WTC11 (cell line): ENCODE results near the gene KCNH3. TPM values are rescaled to one million over a fixed set of nuclear protein-coding genes. Genes with fewer than 3 reads are reported as not detected.

ENCODE experiments used
- ATAC-seq: fragments of 200-7000 bp; cut with Tn5 transposase; 2 replicates; pipeline ENCODE4 v1.10.0; 2021; ENCODE audit warnings: mild to moderate bottlenecking, moderate library complexity
- CTCF ChIA-PET: fragments of 300-600 bp; sonication (Branson Sonifier 250); formaldehyde crosslinking; loops from one replicate; lab custom pipeline; 2021; ENCODE audit warnings: antibody characterized with exemption; lab: Charles Lee
- POLR2A ChIA-PET: fragments of 350-600 bp; sonication (Branson Sonifier 250); formaldehyde crosslinking; loops from one replicate; lab custom pipeline; 2021; ENCODE audit warnings: antibody characterized with exemption; lab: Charles Lee
- DNase-seq: peaks from one replicate; pipeline ENCODE4 v3.0.0; 2021; ENCODE audit warnings: low spot score
- H3K27ac Mint-ChIP-seq: 2 replicates; pipeline ENCODE4 v1.8.0; 2021; ENCODE audit warnings: mixed read lengths
- H3K27me3 Mint-ChIP-seq: 2 replicates; pipeline ENCODE4 v1.8.0; 2021; ENCODE audit warnings: low read depth, mild to moderate bottlenecking, moderate library complexity, mixed read lengths
- H3K36me3 Mint-ChIP-seq: 2 replicates; pipeline ENCODE4 v1.8.0; 2021; ENCODE audit warnings: mixed read lengths
- H3K4me1 Mint-ChIP-seq: 2 replicates; pipeline ENCODE4 v1.8.0; 2022; ENCODE audit warnings: mixed read lengths
- H3K4me3 Mint-ChIP-seq: 2 replicates; pipeline ENCODE4 v1.8.0; 2021; ENCODE audit warnings: mild to moderate bottlenecking, moderate library complexity, mixed read lengths
- H3K9me3 Mint-ChIP-seq: 2 replicates; pipeline ENCODE4 v1.8.0; 2021; ENCODE audit warnings: mixed read lengths
- FOXP1 ChIP-seq: sonication (generic); formaldehyde crosslinking; IDR thresholded peaks from 2 replicates; pipeline ENCODE4 v1.8.0; 2022; ENCODE audit warnings: missing genetic modification reagents, mild to moderate bottlenecking, moderate library complexity, borderline replicate concordance
- GTF2I ChIP-seq: fragments of 250-450 bp; sonication (Bioruptor Pico); conservative IDR thresholded peaks from 2 replicates; pipeline ENCODE4 v1.4.0; 2021; ENCODE audit warnings: mild to moderate bottlenecking
- NFATC4 ChIP-seq: fragments of 250-450 bp; sonication (Bioruptor Pico); IDR thresholded peaks from 2 replicates; pipeline ENCODE4 v1.9.0; 2021; ENCODE audit warnings: mild to moderate bottlenecking
- NFYB ChIP-seq: sonication (generic); formaldehyde crosslinking; conservative IDR thresholded peaks from 2 replicates; pipeline ENCODE4 v1.8.0; 2022; ENCODE audit warnings: low read depth, missing genetic modification reagents
- PREB ChIP-seq: sonication (generic); formaldehyde crosslinking; IDR thresholded peaks from 2 replicates; pipeline ENCODE4 v1.8.1; 2022; ENCODE audit warnings: mild to moderate bottlenecking, missing genetic modification reagents, moderate library complexity, borderline replicate concordance
- USF2 ChIP-seq: sonication (generic); formaldehyde crosslinking; IDR thresholded peaks from 2 replicates; pipeline ENCODE4 v1.8.1; 2023; ENCODE audit warnings: mild to moderate bottlenecking, missing genetic modification reagents, moderate library complexity
- ZBTB43 ChIP-seq: sonication (generic); formaldehyde crosslinking; IDR thresholded peaks from 2 replicates; pipeline ENCODE4 v1.8.1; 2023; ENCODE audit warnings: mild to moderate bottlenecking, missing genetic modification reagents
- ZNF281 ChIP-seq: sonication (generic); formaldehyde crosslinking; IDR thresholded peaks from 2 replicates; pipeline ENCODE4 v1.8.0; 2023; ENCODE audit warnings: mild to moderate bottlenecking, missing genetic modification reagents
- total RNA-seq: library from RNA; stranded (reverse); gene quantifications from 3 replicates; pipeline ENCODE4 v1.2.3, GENCODE V29; 2021
- TF ChIP-seq, protein P1 (sequence below): fragments of 200-600 bp; IDR thresholded peaks from 2 replicates; pipeline ENCODE4 v1.8.0; 2022; ENCODE audit warnings: antibody characterized with exemption
- TF ChIP-seq, protein P2 (sequence below): sonication (generic); formaldehyde crosslinking; IDR thresholded peaks from 2 replicates; pipeline ENCODE4 v1.8.1; 2023; ENCODE audit warnings: mild to moderate bottlenecking, missing genetic modification reagents, moderate library complexity
- TF ChIP-seq, protein P3 (sequence below): fragments of 250-450 bp; sonication (Bioruptor Pico); IDR thresholded peaks from 2 replicates; pipeline ENCODE4 v1.9.0; 2021; ENCODE audit warnings: mild to moderate bottlenecking

KCNH3 gene
- total RNA-seq, 1 experiment from 2014 or later, result 0.44 TPM

DNA sequence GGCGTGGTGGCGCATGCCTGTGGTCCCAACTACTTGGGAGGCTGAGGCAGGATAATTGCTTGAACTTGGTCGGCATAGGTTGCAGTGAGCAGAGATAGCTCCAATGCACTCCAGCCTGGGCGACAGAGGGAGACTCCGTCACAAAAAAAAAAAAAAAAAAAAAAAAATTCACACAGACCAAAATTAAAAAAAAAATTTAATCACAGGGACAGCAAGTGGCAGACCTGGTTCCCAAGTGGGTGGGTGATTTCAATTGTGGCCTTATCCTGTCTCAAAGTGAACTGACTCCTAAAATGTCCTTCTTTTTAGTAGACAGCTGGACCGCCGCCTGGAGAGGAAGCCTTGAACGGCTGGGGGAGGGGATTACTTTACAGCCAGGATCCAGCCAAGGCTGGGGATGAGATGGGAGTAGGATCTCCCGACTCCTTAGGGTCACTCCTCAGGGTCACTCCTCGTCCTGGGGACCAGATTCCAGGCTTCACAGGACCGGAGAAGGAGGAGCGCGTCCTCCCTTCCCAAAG is 1.5 kb upstream of the KCNH3 start (continued):
- TF ChIP-seq, protein P1, sequence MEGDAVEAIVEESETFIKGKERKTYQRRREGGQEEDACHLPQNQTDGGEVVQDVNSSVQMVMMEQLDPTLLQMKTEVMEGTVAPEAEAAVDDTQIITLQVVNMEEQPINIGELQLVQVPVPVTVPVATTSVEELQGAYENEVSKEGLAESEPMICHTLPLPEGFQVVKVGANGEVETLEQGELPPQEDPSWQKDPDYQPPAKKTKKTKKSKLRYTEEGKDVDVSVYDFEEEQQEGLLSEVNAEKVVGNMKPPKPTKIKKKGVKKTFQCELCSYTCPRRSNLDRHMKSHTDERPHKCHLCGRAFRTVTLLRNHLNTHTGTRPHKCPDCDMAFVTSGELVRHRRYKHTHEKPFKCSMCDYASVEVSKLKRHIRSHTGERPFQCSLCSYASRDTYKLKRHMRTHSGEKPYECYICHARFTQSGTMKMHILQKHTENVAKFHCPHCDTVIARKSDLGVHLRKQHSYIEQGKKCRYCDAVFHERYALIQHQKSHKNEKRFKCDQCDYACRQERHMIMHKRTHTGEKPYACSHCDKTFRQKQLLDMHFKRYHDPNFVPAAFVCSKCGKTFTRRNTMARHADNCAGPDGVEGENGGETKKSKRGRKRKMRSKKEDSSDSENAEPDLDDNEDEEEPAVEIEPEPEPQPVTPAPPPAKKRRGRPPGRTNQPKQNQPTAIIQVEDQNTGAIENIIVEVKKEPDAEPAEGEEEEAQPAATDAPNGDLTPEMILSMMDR, result no peak
- no peak for TF ChIP-seq NFYB (CRISPR knock-in tag)

GRCh38 chr12:49537752-49538509 is 899 bp upstream of the KCNH3 start:
- Mint-ChIP-seq H3K9me3 (no peaks in the 10 kb centered on the region), H3K4me3 (peak overlapping the region; percentile 74), H3K27me3 (peaks cover 83% of the 10 kb centered on the region), H3K4me1 (peaks cover 25% of the 10 kb centered on the region), H3K36me3 (no peaks in the 10 kb centered on the region), H3K27ac (no peak overlapping the region)
- DNase-seq (no peak), ATAC-seq (peak; percentile 39)
- POLR2A ChIA-PET, result interaction anchor here (0.6 kb wide), 1 partner anchor 214 kb away, joined by 3 read pairs; no protein-coding TSS in a partner anchor
- TF ChIP-seq FOXP1 (peak; percentile 50; the same call in 1 of the 2 replicates), GTF2I (CRISPR knock-in tag) (0 out of 2 replicates have a peak, but pooled peaks have one; percentile 34), NFATC4 (CRISPR knock-in tag) (no peak), ZBTB43 (CRISPR knock-in tag) (no peak), USF2 (CRISPR knock-in tag) (0 out of 2 replicates have a peak, but pooled peaks have one; percentile 10), ZNF281 (CRISPR knock-in tag) (no peak), PREB (CRISPR knock-in tag) (no peak)
- TF ChIP-seq, protein P2, sequence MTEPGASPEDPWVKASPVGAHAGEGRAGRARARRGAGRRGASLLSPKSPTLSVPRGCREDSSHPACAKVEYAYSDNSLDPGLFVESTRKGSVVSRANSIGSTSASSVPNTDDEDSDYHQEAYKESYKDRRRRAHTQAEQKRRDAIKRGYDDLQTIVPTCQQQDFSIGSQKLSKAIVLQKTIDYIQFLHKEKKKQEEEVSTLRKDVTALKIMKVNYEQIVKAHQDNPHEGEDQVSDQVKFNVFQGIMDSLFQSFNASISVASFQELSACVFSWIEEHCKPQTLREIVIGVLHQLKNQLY (CRISPR knock-in tag), result no peak
- TF ChIP-seq, protein P3, sequence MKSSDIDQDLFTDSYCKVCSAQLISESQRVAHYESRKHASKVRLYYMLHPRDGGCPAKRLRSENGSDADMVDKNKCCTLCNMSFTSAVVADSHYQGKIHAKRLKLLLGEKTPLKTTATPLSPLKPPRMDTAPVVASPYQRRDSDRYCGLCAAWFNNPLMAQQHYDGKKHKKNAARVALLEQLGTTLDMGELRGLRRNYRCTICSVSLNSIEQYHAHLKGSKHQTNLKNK (CRISPR knock-in tag), result no peak
- CTCF ChIA-PET, result interaction anchor here (0.6 to 4.7 kb wide), 16 partner anchors 10 to 243 kb away, joined by 3 to 26 read pairs (median 6); partner anchors contain the start of genes PRPF40B, PRPH and SPATS2
